Activated CD4-positive, alpha-beta T cell treated with anti-CD3 and anti-CD28 coated beads for 36 hours (primary cell): ENCODE measurements around the gene NKAIN4. TPM values are rescaled to one million over a fixed set of nuclear protein-coding genes. Genes with fewer than 3 reads are reported as not detected.

Experiments used
- ATAC-seq: fragments of 200-7000 bp; cut with Tn5 transposase; one replicate; pipeline ENCODE4 v1.10.0; 2021; ENCODE audit warnings: mild to moderate bottlenecking, moderate library complexity
- CTCF ChIA-PET: fragments of 350-600 bp; sonication (Branson Sonifier 250); formaldehyde crosslinking; loops from one replicate; lab custom pipeline; 2021; ENCODE audit warnings: antibody characterized with exemption; lab: Charles Lee
- POLR2A ChIA-PET: fragments of 350-600 bp; sonication (Branson Sonifier 250); formaldehyde crosslinking; loops from one replicate; lab custom pipeline; 2021; ENCODE audit warnings: antibody characterized with exemption, inconsistent platforms; lab: Charles Lee
- DNase-seq: peaks from one replicate; pipeline ENCODE4 v3.0.0-alpha.2; 2020
- H3K27ac Mint-ChIP-seq: one replicate; pipeline ENCODE4 v1.8.0; 2021; ENCODE audit warnings: mixed read lengths
- H3K27me3 Mint-ChIP-seq: one replicate; pipeline ENCODE4 v1.8.0; 2021; ENCODE audit warnings: mixed read lengths
- H3K36me3 Mint-ChIP-seq: one replicate; pipeline ENCODE4 v1.8.0; 2021; ENCODE audit warnings: low read depth, mixed read lengths
- H3K4me1 Mint-ChIP-seq: one replicate; pipeline ENCODE4 v1.8.0; 2021; ENCODE audit warnings: mixed read lengths
- H3K4me3 Mint-ChIP-seq: one replicate; pipeline ENCODE4 v1.8.0; 2021; ENCODE audit warnings: mild to moderate bottlenecking, moderate library complexity, mixed read lengths
- H3K9me3 Mint-ChIP-seq: one replicate; pipeline ENCODE4 v1.8.0; 2021; ENCODE audit warnings: low read depth, mixed read lengths
- intact Hi-C, 2 experiments: fragments of 100-400 bp; cut with DNase I in 1 of 2; cut with micrococcal nuclease in 1 of 2; formaldehyde crosslinking; loops; one replicate each; pipeline versions ENCODE4 v1.14.2 to v1.15.1; 2022 to 2024; cut with DNase I, micrococcal nuclease
- total RNA-seq, 2 experiments: library from RNA; stranded (reverse); gene quantifications; one replicate each; pipeline ENCODE4 v1.2.3, GENCODE V29; 2021

The NKAIN4 gene
- total RNA-seq = not detected

GRCh38 chr20:63254232-63254605 lies at the start of gene NKAIN4:
NKAIN4 (minus strand) TSS chr20:63254463; CDS start chr20:63254450, 13 bp downstream.
- CTCF ChIA-PET = interaction anchor here (1.3 kb wide), 1 partner anchor 30 kb away, joined by 3 read pairs; no protein-coding TSS in a partner anchor
- H3K27ac Mint-ChIP-seq = no peak within 1 kb of the TSS
- H3K27me3 Mint-ChIP-seq = peaks cover 40% of the 10 kb centered on the region
- H3K4me3 Mint-ChIP-seq = no peak within 1 kb of the TSS
- DNase-seq = no peak
- no peak for ATAC-seq
- POLR2A ChIA-PET = no interaction called here
- intact Hi-C loops = no loop called here
- H3K9me3 Mint-ChIP-seq = no peaks in the 10 kb centered on the region
- H3K36me3 Mint-ChIP-seq = no peaks in the 10 kb centered on the region
- peaks cover 3% of the 10 kb centered on the region for H3K4me1 Mint-ChIP-seq

- ChIA-PET CTCF (interaction anchor here (1.3 kb wide), 1 partner anchor 12 kb away, joined by 4 read pairs; no protein-coding TSS in a partner anchor), POLR2A (interaction anchor here (0.7 kb wide), 1 partner anchor 152 kb away, joined by 3 read pairs; no protein-coding TSS in a partner anchor)
- ATAC-seq (no peak), DNase-seq (no peak)
- peaks cover 18% of the 10 kb centered on the region for H3K27me3 Mint-ChIP-seq
- H3K36me3 Mint-ChIP-seq = no peaks in the 10 kb centered on the region
- H3K4me3 Mint-ChIP-seq = no peak overlapping the region
- H3K27ac Mint-ChIP-seq = no peak overlapping the region
- peaks cover 3% of the 10 kb centered on the region for H3K9me3 Mint-ChIP-seq
- intact Hi-C loops = no loop called here
- no peaks in the 10 kb centered on the region for H3K4me1 Mint-ChIP-seq
Measured at GRCh38 chr20:63303095-63303666, 48.9 kb upstream of the NKAIN4 start.

- Mint-ChIP-seq H3K4me3 (no peak overlapping the region), H3K9me3 (peaks cover 3% of the 10 kb centered on the region), H3K27me3 (peaks cover 18% of the 10 kb centered on the region), H3K4me1 (no peaks in the 10 kb centered on the region), H3K36me3 (no peaks in the 10 kb centered on the region), H3K27ac (no peak overlapping the region)
- POLR2A ChIA-PET = no interaction called here
- CTCF ChIA-PET = interaction anchor here (1.3 kb wide), 1 partner anchor 10 kb away, joined by 4 read pairs; no protein-coding TSS in a partner anchor
- intact Hi-C loops = no loop called here
- DNase-seq (no peak), ATAC-seq (no peak)
Measured at GRCh38 chr20:63301671-63302070, 47.4 kb upstream of the NKAIN4 start.

GRCh38 chr20:63298731-63299312 lies 44.6 kb upstream of the NKAIN4 start:
- H3K9me3 Mint-ChIP-seq = peaks cover 3% of the 10 kb centered on the region
- H3K4me3 Mint-ChIP-seq = no peak overlapping the region
- DNase-seq (no peak), ATAC-seq (no peak)
- peaks cover 20% of the 10 kb centered on the region for H3K27me3 Mint-ChIP-seq
- ChIA-PET CTCF (interaction anchor here (0.5 kb wide), 1 partner anchor 25 kb away, joined by 3 read pairs; no protein-coding TSS in a partner anchor), POLR2A (no interaction called here)
- no peaks in the 10 kb centered on the region for H3K36me3 Mint-ChIP-seq
- intact Hi-C loops = no loop called here
- H3K4me1 Mint-ChIP-seq = peaks cover 6% of the 10 kb centered on the region
- no peak overlapping the region for H3K27ac Mint-ChIP-seq

GRCh38 chr20:63297796-63298572 lies 43.7 kb upstream of the NKAIN4 start:
- ChIA-PET POLR2A (no interaction called here), CTCF (interaction anchor here (1.3 kb wide), 1 partner anchor 11 kb away, joined by 3 read pairs; no protein-coding TSS in a partner anchor)
- ATAC-seq = no peak
- intact Hi-C loops = no loop called here
- H3K27ac Mint-ChIP-seq = no peak overlapping the region
- peaks cover 20% of the 10 kb centered on the region for H3K27me3 Mint-ChIP-seq
- H3K4me1 Mint-ChIP-seq = peaks cover 6% of the 10 kb centered on the region
- H3K36me3 Mint-ChIP-seq = no peaks in the 10 kb centered on the region
- no peak for DNase-seq
- peaks cover 3% of the 10 kb centered on the region for H3K9me3 Mint-ChIP-seq
- no peak overlapping the region for H3K4me3 Mint-ChIP-seq

GRCh38 chr20:63297371-63297781 lies 43.1 kb upstream of the NKAIN4 start:
- intact Hi-C loops = no loop called here
- Mint-ChIP-seq H3K9me3 (peaks cover 3% of the 10 kb centered on the region), H3K36me3 (no peaks in the 10 kb centered on the region), H3K4me1 (peaks cover 6% of the 10 kb centered on the region), H3K4me3 (no peak overlapping the region), H3K27ac (no peak overlapping the region), H3K27me3 (peaks cover 17% of the 10 kb centered on the region)
- DNase-seq (no peak), ATAC-seq (no peak)
- ChIA-PET CTCF (interaction anchor here (1.3 kb wide), 1 partner anchor 12 kb away, joined by 3 read pairs; no protein-coding TSS in a partner anchor), POLR2A (no interaction called here)

- DNase-seq (no peak), ATAC-seq (no peak)
- CTCF ChIA-PET = interaction anchor here (0.9 to 1.3 kb wide), 2 partner anchors 10 to 13 kb away, joined by 3 read pairs; no protein-coding TSS in a partner anchor
- Mint-ChIP-seq H3K36me3 (no peaks in the 10 kb centered on the region), H3K4me1 (peaks cover 6% of the 10 kb centered on the region), H3K4me3 (no peak overlapping the region), H3K27ac (no peak overlapping the region), H3K27me3 (peaks cover 17% of the 10 kb centered on the region), H3K9me3 (peaks cover 3% of the 10 kb centered on the region)
- POLR2A ChIA-PET = no interaction called here
- intact Hi-C loops = no loop called here
Measured at GRCh38 chr20:63296531-63297299, 42.5 kb upstream of the NKAIN4 start.

GRCh38 chr20:63295846-63296245 lies 41.6 kb upstream of the NKAIN4 start:
- H3K27me3 Mint-ChIP-seq = peaks cover 13% of the 10 kb centered on the region
- no peaks in the 10 kb centered on the region for H3K9me3 Mint-ChIP-seq
- no peak overlapping the region for H3K4me3 Mint-ChIP-seq
- H3K27ac Mint-ChIP-seq = no peak overlapping the region
- intact Hi-C loops = no loop called here
- CTCF ChIA-PET = interaction anchor here (0.7 to 1.3 kb wide), 3 partner anchors 9 to 87 kb away, joined by 3 read pairs; no protein-coding TSS in a partner anchor
- H3K4me1 Mint-ChIP-seq = peaks cover 6% of the 10 kb centered on the region
- no peaks in the 10 kb centered on the region for H3K36me3 Mint-ChIP-seq
- ATAC-seq (no peak), DNase-seq (no peak)
- POLR2A ChIA-PET = no interaction called here

- H3K27ac Mint-ChIP-seq = no peak overlapping the region
- H3K36me3 Mint-ChIP-seq = no peaks in the 10 kb centered on the region
- peaks cover 6% of the 10 kb centered on the region for H3K4me1 Mint-ChIP-seq
- ChIA-PET POLR2A (no interaction called here), CTCF (interaction anchor here (0.7 to 1.3 kb wide), 2 partner anchors 10 to 87 kb away, joined by 3 read pairs; no protein-coding TSS in a partner anchor)
- no peak overlapping the region for H3K4me3 Mint-ChIP-seq
- peak; percentile 30 for ATAC-seq
- intact Hi-C loops = no loop called here
- peak; percentile 24 for DNase-seq
- H3K27me3 Mint-ChIP-seq = peaks cover 12% of the 10 kb centered on the region
- H3K9me3 Mint-ChIP-seq = no peaks in the 10 kb centered on the region
Measured at GRCh38 chr20:63295422-63295821, 41.2 kb upstream of the NKAIN4 start.

GRCh38 chr20:63295018-63295417 lies 40.8 kb upstream of the NKAIN4 start:
- Mint-ChIP-seq H3K27me3 (peaks cover 10% of the 10 kb centered on the region), H3K9me3 (no peaks in the 10 kb centered on the region), H3K27ac (no peak overlapping the region), H3K4me1 (peaks cover 6% of the 10 kb centered on the region), H3K4me3 (no peak overlapping the region), H3K36me3 (no peaks in the 10 kb centered on the region)
- DNase-seq (no peak), ATAC-seq (no peak)
- CTCF ChIA-PET = interaction anchor here (0.6 to 1.3 kb wide), 3 partner anchors 72 to 783 kb away, joined by 3 read pairs; no protein-coding TSS in a partner anchor
- intact Hi-C loops = no loop called here
- POLR2A ChIA-PET = interaction anchor here (0.5 kb wide), 1 partner anchor 975 kb away, joined by 3 read pairs; no protein-coding TSS in a partner anchor
